GM18499 (cell line): ENCODE data around the gene DLEC1.
A peak's percentile ranks its signal among the peaks of the same experiment; 100 is the strongest.

Experiments used
- ATAC-seq: cut with Tn5 transposase; IDR thresholded peaks from one replicate; pipeline ENCODE4 v1.9.1; 2021; ENCODE audit warnings: moderate number of reproducible peaks; ENCODE audit not compliant: insufficient read depth, unreplicated experiment

DLEC1 gene

GRCh38 chr3:38039101-38039898 lies at the start of gene DLEC1:
Gene DLEC1 (plus strand): TSS chr3:38039208. CDS start chr3:38039226, 18 bp downstream.
- no peak for ATAC-seq

DNA sequence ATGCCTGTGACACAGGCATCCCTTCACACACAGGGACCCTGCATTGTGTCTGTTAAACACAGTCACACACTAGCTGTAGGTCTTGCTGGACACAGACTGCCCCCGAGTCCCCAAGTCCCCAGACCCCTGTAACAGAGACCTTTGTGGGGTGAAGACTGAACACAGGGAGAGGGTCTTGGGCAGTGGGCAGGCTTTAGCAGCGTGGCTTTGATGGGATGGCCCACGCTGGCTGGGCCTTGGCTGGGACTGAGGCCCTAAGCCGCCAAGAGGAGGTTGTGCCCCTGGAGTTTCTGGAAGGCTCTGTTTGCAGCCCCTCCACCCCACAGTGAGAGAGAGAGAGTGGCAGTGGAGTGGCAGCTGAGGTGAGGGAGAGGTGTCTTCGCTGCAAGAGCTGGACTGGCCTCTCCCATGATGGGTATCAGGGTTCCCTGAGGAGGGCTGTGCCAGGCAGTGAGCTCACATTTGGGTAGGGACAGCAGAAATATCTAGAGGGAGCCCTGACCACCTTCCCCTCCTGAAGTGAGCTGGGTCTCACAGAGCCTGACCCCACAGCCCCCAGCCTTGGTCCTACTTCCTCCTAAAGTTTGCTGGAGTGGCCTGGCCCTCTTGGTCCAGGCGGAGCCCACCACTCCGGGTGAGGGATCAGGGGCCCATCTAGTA lies 49.1 kb upstream of the DLEC1 start:
- no peak for ATAC-seq

GRCh38 chr3:37990527-37990926 lies 48.5 kb upstream of the DLEC1 start, which contains the start of gene VILL:
Gene VILL (plus strand): TSS chr3:37990786. CDS start chr3:37993673, 2,887 bp downstream.
- no peak for ATAC-seq

GRCh38 chr3:37991109-37991508 lies 47.9 kb upstream of the DLEC1 start:
- ATAC-seq, result no peak

DNA sequence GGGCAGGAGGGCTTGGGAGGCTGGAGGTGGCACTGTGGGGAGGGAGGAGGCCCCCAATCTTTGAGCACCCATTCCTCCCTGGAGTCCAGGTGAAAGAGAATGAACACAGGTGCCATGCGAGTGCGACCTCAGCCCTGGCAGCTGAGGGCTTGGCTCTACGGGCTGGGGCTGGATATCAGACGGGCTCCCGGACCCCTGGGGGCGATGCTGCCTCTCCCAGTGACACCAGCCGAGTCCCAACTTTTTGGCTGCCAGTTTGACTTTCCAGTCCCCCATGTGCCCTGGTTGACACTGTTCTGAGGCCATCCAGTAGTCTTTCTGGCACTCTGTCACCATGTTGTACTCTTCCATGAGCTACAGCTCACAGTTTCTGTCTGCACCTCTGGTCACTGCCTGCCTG lies 47.2 kb upstream of the DLEC1 start:
- ATAC-seq, result no peak

DNA sequence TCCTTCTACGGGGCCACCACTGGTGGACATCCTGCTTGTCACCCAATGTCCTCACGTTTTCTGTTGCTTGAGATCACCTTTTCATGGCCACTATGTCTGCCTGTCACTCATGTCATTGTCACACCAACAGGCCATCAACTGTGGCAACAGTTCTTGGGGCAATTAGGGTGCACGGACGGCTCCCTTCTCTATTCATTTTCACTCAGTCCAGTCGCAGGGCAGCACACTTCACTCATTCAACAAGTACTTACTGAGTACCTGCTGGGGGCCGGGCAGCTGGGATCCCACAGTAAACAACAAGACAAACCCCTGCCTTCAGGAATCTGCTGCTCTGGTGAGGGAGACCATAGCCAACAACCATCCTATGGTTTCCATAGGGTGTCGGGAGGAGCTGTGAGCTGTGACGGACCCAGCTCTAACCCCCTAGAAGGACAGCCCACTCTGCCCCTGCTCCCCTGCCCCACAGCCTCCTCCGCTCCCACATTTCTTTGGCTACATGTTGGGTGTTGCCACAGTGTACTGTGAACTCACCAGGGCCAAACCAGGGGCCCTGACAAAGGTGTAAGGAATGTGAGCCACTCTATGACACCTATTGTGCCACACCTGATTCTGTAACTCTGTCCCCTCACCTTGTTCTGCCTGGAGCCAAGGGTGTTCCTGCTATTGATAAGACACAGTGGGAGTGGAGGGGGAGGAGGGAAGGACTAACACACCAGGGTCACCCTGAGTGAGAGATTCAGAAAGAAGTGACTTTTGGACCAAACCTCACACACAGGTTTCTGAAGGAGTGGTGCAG lies 46.5 kb upstream of the DLEC1 start:
- no peak for ATAC-seq

DNA sequence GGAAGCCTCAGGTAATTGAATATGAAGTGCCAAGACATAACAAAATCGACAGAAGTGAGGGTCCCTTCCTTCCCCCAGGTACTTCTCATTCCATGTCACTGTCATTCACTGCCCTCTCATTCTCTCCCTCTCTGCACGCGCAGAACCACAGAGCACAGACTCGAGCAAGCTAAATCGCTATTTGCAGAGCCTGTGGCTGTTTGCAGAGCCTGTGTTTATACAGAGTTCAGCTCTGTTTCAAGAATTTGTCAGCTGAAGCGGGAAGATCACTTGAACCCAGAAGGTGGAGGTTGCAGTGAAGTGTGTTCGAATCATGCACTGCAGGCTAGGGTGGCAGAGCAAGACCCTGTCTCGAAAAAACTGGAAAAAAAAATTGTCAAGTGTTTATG lies 45.9 kb upstream of the DLEC1 start:
- ATAC-seq, result no peak

DNA sequence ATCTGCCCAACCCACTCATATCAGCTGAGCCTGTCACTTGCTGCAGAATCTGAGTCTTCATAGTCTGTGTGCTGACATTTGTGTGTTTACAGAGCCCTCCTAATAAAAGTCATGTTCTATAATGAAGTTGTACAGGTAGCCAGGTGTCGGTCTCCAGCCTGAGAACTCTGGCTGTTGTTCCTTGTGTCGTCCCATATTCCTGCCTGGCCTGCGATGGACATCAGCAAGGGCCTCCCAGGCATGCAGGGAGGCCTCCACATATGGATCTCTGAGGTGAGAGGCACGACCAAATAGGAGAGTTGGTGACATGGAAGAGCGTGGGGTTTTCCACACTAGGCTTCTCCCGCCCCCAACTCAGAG lies 45.6 kb upstream of the DLEC1 start:
- ATAC-seq, result no peak

- ATAC-seq, result peak; percentile 33
Measured at GRCh38 chr3:37993820-37994638, 45.0 kb upstream of the DLEC1 start.

DNA sequence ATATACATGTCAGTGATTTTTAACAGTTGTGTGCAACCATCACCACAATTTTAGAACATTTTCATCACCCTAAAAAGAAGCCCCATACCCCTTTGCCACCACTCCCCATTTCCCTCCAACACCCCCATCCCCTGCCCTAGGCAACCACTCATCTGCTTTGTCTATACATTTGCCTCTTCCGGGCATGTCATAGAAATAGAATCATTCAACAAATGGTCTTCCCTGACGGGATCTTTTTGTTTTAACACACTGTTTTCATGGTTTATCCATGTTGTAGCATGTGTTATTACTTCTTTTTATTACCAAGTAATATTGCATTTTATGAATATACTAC lies 44.4 kb upstream of the DLEC1 start:
- no peak for ATAC-seq

- no peak for ATAC-seq
Measured at GRCh38 chr3:37995652-37996641, 43.1 kb upstream of the DLEC1 start.

- peak; percentile 52 for ATAC-seq
Measured at GRCh38 chr3:37996785-37997301, 42.2 kb upstream of the DLEC1 start.

- no peak for ATAC-seq
Measured at GRCh38 chr3:37997342-37997741, 41.7 kb upstream of the DLEC1 start.

DNA sequence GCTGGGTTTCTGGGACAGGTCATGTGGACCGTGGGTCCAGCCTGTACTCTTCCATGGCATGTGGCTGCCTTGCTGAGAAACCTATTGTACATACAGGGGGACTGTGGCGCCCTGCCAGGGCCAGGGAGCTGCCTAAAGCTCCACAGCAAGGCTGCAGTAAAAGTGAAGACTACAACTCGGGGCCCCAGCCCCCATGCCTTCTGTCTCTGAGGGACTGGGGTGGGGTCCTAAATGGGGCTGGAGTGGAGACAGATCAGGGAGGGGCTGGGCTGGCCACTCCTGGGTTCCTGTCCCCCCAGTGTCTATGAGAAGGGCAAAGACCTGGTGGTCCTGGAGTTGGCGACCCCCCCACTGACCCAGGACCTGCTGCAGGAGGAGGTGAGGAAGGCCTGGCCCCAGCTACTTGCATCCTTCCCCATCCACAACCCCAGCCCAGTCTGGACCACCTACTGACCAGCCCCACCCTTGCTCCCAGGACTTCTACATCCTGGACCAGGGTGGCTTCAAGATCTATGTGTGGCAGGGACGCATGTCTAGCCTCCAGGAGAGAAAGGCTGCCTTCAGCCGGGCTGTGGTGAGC lies 41.1 kb upstream of the DLEC1 start:
- no peak for ATAC-seq

GRCh38 chr3:37999836-38000235 lies 39.2 kb upstream of the DLEC1 start:
- ATAC-seq, result no peak

DNA sequence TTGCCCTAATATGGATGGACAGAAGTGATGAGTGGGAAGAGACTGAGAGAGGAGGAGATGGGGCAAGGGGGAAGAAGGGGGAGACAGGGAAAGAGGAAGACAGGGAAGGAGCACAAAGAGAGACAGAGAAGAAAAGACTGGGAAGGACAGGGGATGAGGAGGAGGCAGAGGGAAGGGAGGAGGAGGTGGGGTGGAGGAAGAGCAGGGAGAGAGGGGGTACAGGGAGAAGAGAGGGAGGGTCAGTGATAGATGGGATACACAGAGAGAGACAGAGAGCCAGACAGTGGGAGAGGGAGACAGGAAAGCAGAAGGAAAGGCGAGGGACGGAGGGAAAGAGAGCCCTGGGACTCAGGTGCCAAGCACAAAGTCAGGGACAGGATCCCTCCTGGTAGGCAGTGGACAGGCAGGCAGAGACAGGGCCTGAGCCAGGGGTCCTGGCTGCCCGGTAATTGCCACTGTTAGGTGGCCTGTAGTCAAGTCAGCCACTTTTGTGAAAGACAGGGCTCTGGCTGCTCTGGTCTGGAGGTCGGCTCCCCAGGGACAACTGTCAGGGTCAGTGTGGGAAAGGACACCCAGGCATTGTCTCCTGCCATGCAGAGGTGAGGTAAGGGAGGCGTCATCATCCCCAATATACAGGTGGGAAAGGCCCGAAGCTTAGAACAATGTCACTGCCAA lies 38.6 kb upstream of the DLEC1 start:
- ATAC-seq, result no peak

DNA sequence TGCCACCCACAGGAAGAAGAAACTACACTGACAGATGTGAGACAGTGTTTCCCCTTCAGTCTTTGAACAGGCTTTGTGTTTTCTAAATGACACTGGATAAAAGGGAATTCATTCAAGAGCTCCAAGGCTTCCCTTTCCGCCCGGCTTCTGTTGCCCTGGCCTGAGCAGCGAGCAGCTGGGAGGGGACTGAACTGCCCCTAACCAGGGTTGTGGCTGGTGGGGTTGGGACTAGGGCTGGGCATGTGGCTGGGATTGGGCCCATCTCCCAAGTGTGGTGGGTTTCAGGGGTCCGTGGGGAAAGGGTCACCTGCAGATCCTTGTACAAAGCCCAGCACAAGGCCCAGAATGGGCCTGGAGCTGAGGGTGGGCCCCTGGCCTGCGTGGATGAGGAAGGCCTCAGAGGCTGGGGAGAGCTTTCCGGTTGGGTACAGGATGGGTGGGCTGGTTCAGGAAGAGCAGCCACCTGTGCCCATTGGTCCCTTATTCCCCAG lies 38.0 kb upstream of the DLEC1 start:
- no peak for ATAC-seq
